HEK293T (cell line): ENCODE results near the gene DBI.

Source experiments
- ARNT ChIP-seq: fragments of 450-650 bp; IDR thresholded peaks from 2 replicates; pipeline ENCODE4 v1.6.1; 2017; ENCODE audit warnings: mild to moderate bottlenecking
- CTBP1 ChIP-seq: fragments of 450-650 bp; IDR thresholded peaks from 2 replicates; pipeline ENCODE4 v1.6.1; 2016; ENCODE audit warnings: borderline replicate concordance
- ELF4 ChIP-seq: fragments of 450-650 bp; IDR thresholded peaks from 2 replicates; pipeline ENCODE4 v1.6.1; 2017; ENCODE audit warnings: antibody characterized with exemption
- FOXA1 ChIP-seq: fragments of 450-650 bp; IDR thresholded peaks from 2 replicates; pipeline ENCODE4 v1.6.1; 2016; ENCODE audit warnings: mild to moderate bottlenecking
- FOXK2 ChIP-seq: fragments of 450-650 bp; IDR thresholded peaks from 2 replicates; pipeline ENCODE4 v1.6.1; 2016; ENCODE audit warnings: mild to moderate bottlenecking
- FOXM1 ChIP-seq: fragments of 450-650 bp; IDR thresholded peaks from 2 replicates; pipeline ENCODE4 v1.6.1; 2017; ENCODE audit warnings: mild to moderate bottlenecking, borderline replicate concordance
- HDGF ChIP-seq: fragments of 450-650 bp; IDR thresholded peaks from 2 replicates; pipeline ENCODE4 v1.6.1; 2017; ENCODE audit warnings: antibody characterized with exemption, borderline replicate concordance
- LEF1 ChIP-seq: fragments of 450-650 bp; IDR thresholded peaks from 2 replicates; pipeline ENCODE4 v1.6.1; 2017; ENCODE audit warnings: mild to moderate bottlenecking, borderline replicate concordance
- NFRKB ChIP-seq: fragments of 450-650 bp; IDR thresholded peaks from 2 replicates; pipeline ENCODE4 v1.6.1; 2016; ENCODE audit warnings: mild to moderate bottlenecking, moderate library complexity
- SP1 ChIP-seq: fragments of 450-650 bp; IDR thresholded peaks from 2 replicates; pipeline ENCODE4 v1.6.1; 2017
- SUZ12 ChIP-seq: fragments of 450-650 bp; IDR thresholded peaks from 2 replicates; pipeline ENCODE4 v1.6.1; 2016; ENCODE audit warnings: mild to moderate bottlenecking
- TARDBP ChIP-seq: fragments of 450-650 bp; IDR thresholded peaks from 2 replicates; pipeline ENCODE4 v1.6.1; 2016
- ZNF384 ChIP-seq: fragments of 450-650 bp; IDR thresholded peaks from 2 replicates; pipeline ENCODE4 v1.6.1; 2016

DNA sequence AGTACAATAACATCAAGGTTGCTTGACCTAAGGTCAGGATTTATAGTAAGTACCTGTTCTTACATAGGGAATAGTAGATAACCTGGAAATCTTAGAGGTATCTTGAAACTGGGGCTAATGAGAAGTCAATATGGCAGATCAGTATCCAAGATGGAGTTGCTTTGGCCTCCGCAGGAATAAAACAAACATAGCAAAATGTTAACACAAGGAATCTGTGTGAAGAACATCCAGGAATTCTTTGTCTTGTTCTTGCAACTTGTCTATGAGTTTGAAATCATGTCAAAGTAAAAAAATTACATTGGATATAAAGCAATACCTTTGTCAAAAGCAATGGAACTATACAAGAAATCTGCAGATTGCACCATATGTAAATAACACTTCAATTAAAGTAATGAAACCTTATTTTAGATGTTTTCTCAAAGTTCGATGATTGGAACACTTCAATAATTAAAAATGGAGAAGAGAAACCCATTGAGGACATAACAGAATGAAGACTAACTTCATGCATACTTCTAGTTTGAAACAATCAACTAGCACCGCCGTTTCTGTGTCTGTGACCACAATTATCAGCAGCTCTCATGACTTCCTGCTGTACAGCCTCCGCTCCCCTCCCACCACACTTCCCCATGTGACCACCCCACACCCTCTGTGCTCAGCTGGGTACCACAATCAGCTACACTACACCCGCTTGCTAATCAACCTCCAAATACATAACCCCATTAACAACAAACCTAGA is 27.8 kb upstream of the DBI start:
- TF ChIP-seq ELF4 (no peak), HDGF (no peak), SUZ12 (no peak), NFRKB (no peak), FOXA1 (no peak), FOXM1 (no peak), SP1 (no peak), TARDBP (no peak), ARNT (no peak), LEF1 (no peak), FOXK2 (no peak), CTBP1 (no peak), ZNF384 (no peak)
